Activated CD8-positive, alpha-beta T cell treated with anti-CD3 and anti-CD28 coated beads for 36 hours (primary cell): Measurements from ENCODE around the gene NRDE2. TPM values are rescaled to one million over a fixed set of nuclear protein-coding genes. Genes with fewer than 3 reads are reported as not detected.

Experiments used
- ATAC-seq: fragments of 200-7000 bp; cut with Tn5 transposase; one replicate; pipeline ENCODE4 v1.10.0; 2021; ENCODE audit warnings: mild to moderate bottlenecking, moderate library complexity
- CTCF ChIA-PET: fragments of 350-600 bp; sonication (Branson Sonifier 250); formaldehyde crosslinking; loops from one replicate; lab custom pipeline; 2021; ENCODE audit warnings: antibody characterized with exemption; lab: Charles Lee
- POLR2A ChIA-PET: fragments of 350-600 bp; sonication (Branson Sonifier 250); formaldehyde crosslinking; loops from one replicate; lab custom pipeline; 2021; ENCODE audit warnings: antibody characterized with exemption; lab: Charles Lee
- DNase-seq: peaks from one replicate; pipeline ENCODE4 v3.0.0-alpha.2; 2020
- H3K27ac Mint-ChIP-seq: one replicate; pipeline ENCODE4 v1.8.0; 2021; ENCODE audit warnings: mild to moderate bottlenecking, mixed read lengths
- H3K27me3 Mint-ChIP-seq: one replicate; pipeline ENCODE4 v1.8.0; 2021; ENCODE audit warnings: mixed read lengths
- H3K36me3 Mint-ChIP-seq: one replicate; pipeline ENCODE4 v1.8.0; 2021; ENCODE audit warnings: low read depth, mixed read lengths
- H3K4me1 Mint-ChIP-seq: one replicate; pipeline ENCODE4 v1.8.0; 2021; ENCODE audit warnings: low read depth, mixed read lengths
- H3K4me3 Mint-ChIP-seq: one replicate; pipeline ENCODE4 v1.8.0; 2021; ENCODE audit warnings: mild to moderate bottlenecking, moderate library complexity, mixed read lengths
- H3K9me3 Mint-ChIP-seq: one replicate; pipeline ENCODE4 v1.8.0; 2021; ENCODE audit warnings: mixed read lengths
- CTCF ChIP-seq: fragments of 200-600 bp; IDR thresholded peaks from one replicate; pipeline ENCODE4 v1.8.0; 2022; ENCODE audit warnings: antibody characterized with exemption, mild to moderate bottlenecking
- intact Hi-C: fragments of 100-400 bp; cut with micrococcal nuclease; formaldehyde crosslinking; loops from one replicate; pipeline ENCODE4 v1.10.0; 2022
- total RNA-seq, 2 experiments: library from RNA; stranded (reverse); gene quantifications; one replicate each; pipeline ENCODE4 v1.2.3, GENCODE V29; 2021

NRDE2 gene
- total RNA-seq, 2 experiments from 2014 or later = 19.2 to 21.0 TPM

DNA sequence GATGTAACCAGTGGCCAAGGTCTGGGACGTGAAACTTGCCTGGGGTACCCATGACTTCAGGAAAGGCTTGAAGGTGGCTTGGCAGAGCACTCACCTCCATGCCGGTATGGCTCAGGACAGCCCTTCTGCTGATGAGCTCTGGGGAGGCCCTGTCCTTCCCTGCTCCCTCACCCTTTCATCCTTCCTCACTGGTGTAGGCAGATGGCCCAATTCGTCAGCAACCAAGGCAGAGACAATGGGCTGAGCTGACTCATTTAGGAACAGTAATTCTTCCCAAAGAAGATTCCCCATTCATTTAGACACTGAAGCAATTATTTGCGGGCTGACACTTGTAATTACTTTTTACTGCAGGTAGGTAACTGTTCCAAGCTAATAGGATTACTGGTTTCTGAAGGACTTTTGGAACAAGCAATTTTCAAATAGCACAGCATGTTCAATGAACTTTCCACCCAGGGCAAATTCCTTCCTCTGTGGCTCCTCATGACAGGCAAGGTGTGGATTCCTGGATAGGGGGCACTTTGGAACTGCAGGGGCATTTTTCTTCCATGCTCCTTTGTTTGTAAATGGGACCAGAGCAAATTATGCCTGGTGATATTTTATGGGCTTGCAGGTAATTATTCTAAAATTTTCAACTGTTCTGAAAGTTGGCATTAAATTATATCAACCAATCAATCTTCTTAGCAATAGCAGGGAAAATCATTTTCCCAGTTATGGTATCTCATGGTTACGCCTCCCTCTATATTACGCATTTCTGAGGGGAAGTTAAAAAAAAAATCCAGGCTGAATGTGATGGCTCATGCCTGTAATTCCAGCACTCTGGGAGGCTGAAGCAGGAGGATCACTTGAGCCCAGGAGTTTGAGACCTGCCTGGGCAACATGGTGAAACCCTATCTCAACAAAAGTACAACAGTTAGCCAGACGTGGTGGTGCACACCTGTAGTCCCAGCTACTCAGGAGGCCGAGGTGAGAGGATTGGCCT is 24.1 kb upstream of the NRDE2 start:
- DNase-seq (no peak), ATAC-seq (no peak)
- TF ChIP-seq CTCF = no peak
- H3K4me3 Mint-ChIP-seq = no peak overlapping the region
- no peaks in the 10 kb centered on the region for H3K9me3 Mint-ChIP-seq
- ChIA-PET CTCF (interaction anchor here (0.6 kb wide), 1 partner anchor 30 kb away, joined by 3 read pairs; no protein-coding TSS in a partner anchor), POLR2A (no interaction called here)
- intact Hi-C loops = no loop called here
- H3K27ac Mint-ChIP-seq = no peak overlapping the region
- no peaks in the 10 kb centered on the region for H3K36me3 Mint-ChIP-seq
- H3K27me3 Mint-ChIP-seq = peaks cover 1% of the 10 kb centered on the region
- H3K4me1 Mint-ChIP-seq = no peaks in the 10 kb centered on the region

DNA sequence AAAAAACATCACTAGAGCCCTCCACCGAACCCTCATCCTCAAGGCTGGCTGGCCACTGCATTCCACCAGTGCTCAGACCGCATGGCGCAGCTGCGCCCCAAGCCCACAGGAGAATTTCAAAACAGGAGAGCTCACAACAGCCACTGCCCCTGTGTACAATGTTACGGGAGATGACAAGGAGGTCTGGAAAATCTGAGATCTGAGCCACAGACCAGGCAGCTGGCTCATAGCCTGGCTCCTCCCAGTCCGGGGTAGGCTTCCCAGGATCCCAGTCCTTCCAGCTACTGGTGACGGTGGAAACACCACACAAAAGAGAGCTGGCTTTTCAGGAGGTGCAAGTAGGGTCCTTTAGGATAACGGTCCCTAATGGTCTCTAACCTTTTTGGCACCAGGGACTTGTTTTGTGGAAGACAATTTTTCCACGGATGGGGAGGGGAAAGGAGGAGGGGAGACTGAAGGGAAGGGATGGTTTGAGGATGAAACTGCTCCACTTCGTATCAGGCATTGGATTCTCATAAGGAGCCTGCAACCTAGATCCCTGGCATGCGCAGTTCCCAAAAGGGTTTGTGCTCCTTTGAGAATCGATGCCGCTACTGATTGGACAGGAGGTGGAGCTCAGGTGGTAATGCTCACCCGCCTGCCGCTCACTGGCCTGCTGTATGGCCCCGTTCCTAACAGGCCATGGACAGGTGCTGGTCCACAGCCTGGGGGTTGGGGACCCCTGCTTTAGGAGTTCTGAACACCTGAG is 23.0 kb upstream of the NRDE2 start:
- DNase-seq (no peak), ATAC-seq (no peak)
- no peak overlapping the region for H3K4me3 Mint-ChIP-seq
- H3K27ac Mint-ChIP-seq = no peak overlapping the region
- TF ChIP-seq CTCF = no peak
- intact Hi-C loops = no loop called here
- CTCF ChIA-PET = no interaction called here
- peaks cover 3% of the 10 kb centered on the region for H3K4me1 Mint-ChIP-seq
- peaks cover 1% of the 10 kb centered on the region for H3K27me3 Mint-ChIP-seq
- POLR2A ChIA-PET = no interaction called here
- H3K9me3 Mint-ChIP-seq = no peaks in the 10 kb centered on the region
- H3K36me3 Mint-ChIP-seq = no peaks in the 10 kb centered on the region

- ATAC-seq (no peak), DNase-seq (peak; percentile 15)
- Mint-ChIP-seq H3K4me3 (no peak overlapping the region), H3K4me1 (peaks cover 5% of the 10 kb centered on the region), H3K9me3 (no peaks in the 10 kb centered on the region), H3K27ac (no peak overlapping the region), H3K27me3 (no peaks in the 10 kb centered on the region), H3K36me3 (no peaks in the 10 kb centered on the region)
- intact Hi-C loops = no loop called here
- CTCF ChIA-PET = interaction anchor here (0.7 to 1.0 kb wide), 3 partner anchors 14 to 50 kb away, joined by 3 read pairs; no protein-coding TSS in a partner anchor
- POLR2A ChIA-PET = no interaction called here
- no peak for TF ChIP-seq CTCF
Measured at GRCh38 chr14:90349739-90350138, 18.0 kb upstream of the NRDE2 start.

DNA sequence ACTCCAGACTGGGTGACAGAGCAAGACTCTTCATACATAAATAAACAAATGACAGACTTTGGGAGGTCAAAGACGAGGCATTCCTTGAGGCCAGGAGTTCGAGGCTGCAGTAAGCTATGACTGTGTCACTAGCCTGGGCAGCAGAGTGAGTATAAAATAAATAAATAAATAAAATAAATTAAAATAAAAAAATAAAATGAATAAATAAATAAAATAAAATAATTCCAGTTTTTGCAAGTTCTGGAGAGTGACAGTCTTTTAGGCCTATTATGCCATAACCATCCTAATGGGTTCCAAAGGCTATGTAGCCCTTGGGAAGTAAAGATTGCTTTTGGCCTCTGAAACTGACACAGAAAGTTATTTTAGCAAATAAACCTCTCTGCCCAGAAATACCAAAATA is 16.5 kb upstream of the NRDE2 start:
- TF ChIP-seq CTCF = no peak
- intact Hi-C loops = no loop called here
- Mint-ChIP-seq H3K9me3 (no peaks in the 10 kb centered on the region), H3K4me3 (no peak overlapping the region), H3K36me3 (no peaks in the 10 kb centered on the region), H3K27ac (no peak overlapping the region), H3K27me3 (no peaks in the 10 kb centered on the region), H3K4me1 (peaks cover 5% of the 10 kb centered on the region)
- ATAC-seq = no peak
- ChIA-PET POLR2A (no interaction called here), CTCF (interaction anchor here (0.8 kb wide), 1 partner anchor 30 kb away, joined by 4 read pairs; no protein-coding TSS in a partner anchor)
- DNase-seq = no peak

GRCh38 chr14:90345239-90345557 is 13.5 kb upstream of the NRDE2 start:
- H3K4me3 Mint-ChIP-seq = no peak overlapping the region
- H3K9me3 Mint-ChIP-seq = no peaks in the 10 kb centered on the region
- intact Hi-C loops = no loop called here
- no peak for DNase-seq
- H3K27ac Mint-ChIP-seq = no peak overlapping the region
- ChIA-PET CTCF (no interaction called here), POLR2A (interaction anchor here (1.1 kb wide), 1 partner anchor 36 kb away, joined by 4 read pairs; no protein-coding TSS in a partner anchor)
- peaks cover 5% of the 10 kb centered on the region for H3K4me1 Mint-ChIP-seq
- peaks cover 1% of the 10 kb centered on the region for H3K27me3 Mint-ChIP-seq
- ATAC-seq = no peak
- TF ChIP-seq CTCF = no peak
- H3K36me3 Mint-ChIP-seq = no peaks in the 10 kb centered on the region
